NCI-H345 (cell line): ENCODE data around the gene PKDCC.
A peak's percentile ranks its signal among the peaks of the same experiment; 100 is the strongest.
"Not testable (repeated sequence)": the region's sequence is repeated elsewhere in the genome, so short reads cannot be mapped to it uniquely, and the experiment has no call there.

Source experiments
- DNase-seq: peaks from one replicate; lab custom pipeline; 2025; lab: John Stamatoyannopoulos, UW

Gene PKDCC

GRCh38 chr2:42063431-42064171 lies 15.8 kb downstream of the PKDCC start:
- DNase-seq: no peak

GRCh38 chr2:42064417-42064942 lies 16.7 kb downstream of the PKDCC start:
- DNase-seq: no peak

- DNase-seq: not testable (repeated sequence)
Observed at GRCh38 chr2:42065753-42066152, 17.9 kb downstream of the PKDCC start.

GRCh38 chr2:42067001-42067400 lies 19.2 kb downstream of the PKDCC start:
- not testable (repeated sequence) for DNase-seq

GRCh38 chr2:42067521-42067920 lies 19.7 kb downstream of the PKDCC start:
- DNase-seq: no peak

- DNase-seq: no peak
Observed at GRCh38 chr2:42068571-42069178, 20.9 kb downstream of the PKDCC start.

GRCh38 chr2:42069568-42069967 lies 21.7 kb downstream of the PKDCC start:
- no peak for DNase-seq

GRCh38 chr2:42071791-42072190 lies 24.0 kb downstream of the PKDCC start:
- no peak for DNase-seq

GRCh38 chr2:42072349-42073118 lies 24.7 kb downstream of the PKDCC start:
- DNase-seq: peak; percentile 25

GRCh38 chr2:42073739-42074503 lies 26.1 kb downstream of the PKDCC start:
- no peak for DNase-seq

GRCh38 chr2:42074661-42075060 lies 26.8 kb downstream of the PKDCC start:
- no peak for DNase-seq

GRCh38 chr2:42076357-42077225 lies 28.8 kb downstream of the PKDCC start:
- no peak for DNase-seq

GRCh38 chr2:42077343-42077742 lies 29.5 kb downstream of the PKDCC start:
- DNase-seq: no peak

GRCh38 chr2:42079737-42080287 lies 32.0 kb downstream of the PKDCC start:
- DNase-seq: no peak

- DNase-seq: not testable (repeated sequence)
Observed at GRCh38 chr2:42081151-42081550, 33.3 kb downstream of the PKDCC start.

- DNase-seq: no peak
Observed at GRCh38 chr2:42082016-42082415, 34.2 kb downstream of the PKDCC start.

- DNase-seq: no peak
Observed at GRCh38 chr2:42084231-42084671, 36.4 kb downstream of the PKDCC start.

- not testable (repeated sequence) for DNase-seq
Observed at GRCh38 chr2:42085070-42085469, 37.2 kb downstream of the PKDCC start.

GRCh38 chr2:42085706-42086487 lies 38.1 kb downstream of the PKDCC start:
- DNase-seq: no peak

- DNase-seq: peak; percentile 53
Observed at GRCh38 chr2:42086500-42086953, 38.7 kb downstream of the PKDCC start.
